ENCODE data around the gene NRXN2.

NRXN2 gene

GRCh38 chr11:64722141-64723065 is 594 bp downstream of the NRXN2 start:
- Histone ChIP-seq H3K79me2 (ENCODE audit: low read length) (no peaks in the 10 kb centered on the region), H3K4me3 (ENCODE audit: low read length) (no peak overlapping the region), H3K4me2 (ENCODE audit: low read depth, low read length) (no peak overlapping the region), H2AFZ (ENCODE audit: low read length) (no peak overlapping the region), H3K9ac (ENCODE audit: low read length) (no peak overlapping the region), H3K4me1 (ENCODE audit: low read length) (no peaks in the 10 kb centered on the region), H3K27ac (ENCODE audit: low read length) (no peak overlapping the region), H3K36me3 (replicated peaks; ENCODE audit: insufficient read depth, low read length) (no peaks in the 10 kb centered on the region), H3K9me3 (replicated peaks; ENCODE audit: insufficient read depth, low read length) (no peaks in the 10 kb centered on the region), H4K20me1 (ENCODE audit: insufficient read depth, low read length) (no peaks in the 10 kb centered on the region), H3F3A (ENCODE audit: insufficient read depth, low read length) (no peaks in the 10 kb centered on the region), H3K9me2 (replicated peaks; ENCODE audit: insufficient read depth, low read length) (no peaks in the 10 kb centered on the region), H3K27me3 (replicated peaks; ENCODE audit: insufficient read depth, low read length) (peaks cover 89% of the 10 kb centered on the region)
- TF ChIP-seq EZH2 (optimal IDR thresholded peaks at IDR 0.05; ENCODE audit: low read depth, low read length) (no peak), EZH2phosphoT487 (IDR thresholded peaks at IDR 0.05; ENCODE audit: low read length) (no peak)
- TF ChIP-seq, protein P1, sequence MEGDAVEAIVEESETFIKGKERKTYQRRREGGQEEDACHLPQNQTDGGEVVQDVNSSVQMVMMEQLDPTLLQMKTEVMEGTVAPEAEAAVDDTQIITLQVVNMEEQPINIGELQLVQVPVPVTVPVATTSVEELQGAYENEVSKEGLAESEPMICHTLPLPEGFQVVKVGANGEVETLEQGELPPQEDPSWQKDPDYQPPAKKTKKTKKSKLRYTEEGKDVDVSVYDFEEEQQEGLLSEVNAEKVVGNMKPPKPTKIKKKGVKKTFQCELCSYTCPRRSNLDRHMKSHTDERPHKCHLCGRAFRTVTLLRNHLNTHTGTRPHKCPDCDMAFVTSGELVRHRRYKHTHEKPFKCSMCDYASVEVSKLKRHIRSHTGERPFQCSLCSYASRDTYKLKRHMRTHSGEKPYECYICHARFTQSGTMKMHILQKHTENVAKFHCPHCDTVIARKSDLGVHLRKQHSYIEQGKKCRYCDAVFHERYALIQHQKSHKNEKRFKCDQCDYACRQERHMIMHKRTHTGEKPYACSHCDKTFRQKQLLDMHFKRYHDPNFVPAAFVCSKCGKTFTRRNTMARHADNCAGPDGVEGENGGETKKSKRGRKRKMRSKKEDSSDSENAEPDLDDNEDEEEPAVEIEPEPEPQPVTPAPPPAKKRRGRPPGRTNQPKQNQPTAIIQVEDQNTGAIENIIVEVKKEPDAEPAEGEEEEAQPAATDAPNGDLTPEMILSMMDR (IDR thresholded peaks at IDR 0.05; ENCODE audit: low read length) = no peak
- DNase-seq = no peak

GRCh38 chr11:64721359-64721699 is 1.7 kb downstream of the NRXN2 start:
- Histone ChIP-seq H3K9ac (ENCODE audit: low read length) (no peak overlapping the region), H3K9me2 (replicated peaks; ENCODE audit: insufficient read depth, low read length) (no peaks in the 10 kb centered on the region), H3K36me3 (replicated peaks; ENCODE audit: insufficient read depth, low read length) (no peaks in the 10 kb centered on the region), H2AFZ (ENCODE audit: low read length) (no peak overlapping the region), H3K79me2 (ENCODE audit: low read length) (no peaks in the 10 kb centered on the region), H3K27ac (ENCODE audit: low read length) (no peak overlapping the region), H3K27me3 (replicated peaks; ENCODE audit: insufficient read depth, low read length) (peaks cover 89% of the 10 kb centered on the region), H3K9me3 (replicated peaks; ENCODE audit: insufficient read depth, low read length) (no peaks in the 10 kb centered on the region), H3K4me1 (ENCODE audit: low read length) (no peaks in the 10 kb centered on the region), H3K4me2 (ENCODE audit: low read depth, low read length) (no peak overlapping the region), H3K4me3 (ENCODE audit: low read length) (no peak overlapping the region), H3F3A (ENCODE audit: insufficient read depth, low read length) (no peaks in the 10 kb centered on the region), H4K20me1 (ENCODE audit: insufficient read depth, low read length) (no peaks in the 10 kb centered on the region)
- no peak for TF ChIP-seq EZH2phosphoT487 (IDR thresholded peaks at IDR 0.05; ENCODE audit: low read length)
- TF ChIP-seq, protein P1 (IDR thresholded peaks at IDR 0.05; ENCODE audit: low read length) = no peak
- no peak for TF ChIP-seq EZH2 (optimal IDR thresholded peaks at IDR 0.05; ENCODE audit: low read depth, low read length)
- DNase-seq = no peak

- no peak overlapping the region for H3K9ac ChIP-seq (ENCODE audit: low read length)
- no peaks in the 10 kb centered on the region for H4K20me1 ChIP-seq (ENCODE audit: insufficient read depth, low read length)
- no peaks in the 10 kb centered on the region for H3K36me3 ChIP-seq (replicated peaks; ENCODE audit: insufficient read depth, low read length)
- H3K9me2 ChIP-seq (replicated peaks; ENCODE audit: insufficient read depth, low read length) = no peaks in the 10 kb centered on the region
- H3K9me3 ChIP-seq (replicated peaks; ENCODE audit: insufficient read depth, low read length) = no peaks in the 10 kb centered on the region
- no peaks in the 10 kb centered on the region for H3F3A ChIP-seq (ENCODE audit: insufficient read depth, low read length)
- TF ChIP-seq, protein P1 (IDR thresholded peaks at IDR 0.05; ENCODE audit: low read length) = no peak
- no peak for TF ChIP-seq EZH2phosphoT487 (IDR thresholded peaks at IDR 0.05; ENCODE audit: low read length)
- H3K27ac ChIP-seq (ENCODE audit: low read length) = no peak overlapping the region
- no peak overlapping the region for H2AFZ ChIP-seq (ENCODE audit: low read length)
- H3K4me1 ChIP-seq (ENCODE audit: low read length) = no peaks in the 10 kb centered on the region
- H3K4me2 ChIP-seq (ENCODE audit: low read depth, low read length) = no peak overlapping the region
- no peaks in the 10 kb centered on the region for H3K79me2 ChIP-seq (ENCODE audit: low read length)
- peaks cover 89% of the 10 kb centered on the region for H3K27me3 ChIP-seq (replicated peaks; ENCODE audit: insufficient read depth, low read length)
- no peak for DNase-seq
- H3K4me3 ChIP-seq (ENCODE audit: low read length) = no peak overlapping the region
Observed at GRCh38 chr11:64720640-64721358, 2.2 kb downstream of the NRXN2 start.

Measured in MM.1S (cell line).